Astrocyte (in vitro differentiated cells and primary cell): ENCODE measurements around the gene KLK5. TPM values are rescaled to one million over a fixed set of nuclear protein-coding genes. Genes with fewer than 3 reads are reported as not detected.

ENCODE experiments used
- DNase-seq: peaks from one replicate; pipeline ENCODE4 v3.0.0-alpha.2; 2010; ENCODE audit warnings: low read depth
- FAIRE-seq: peaks from 2 replicates; lab custom pipeline; 2011; peaks lifted over from hg19 to GRCh38; lab: Jason Lieb, UNC
- H2AFZ ChIP-seq: 2 replicates; pipeline ENCODE4 v1.6.0; 2012; ENCODE audit warnings: low read depth, low read length, inconsistent platforms
- H3K27ac ChIP-seq: 2 replicates; pipeline ENCODE4 v1.5.1; 2011; ENCODE audit warnings: low read depth, low read length, inconsistent platforms
- H3K27me3 ChIP-seq: 2 replicates; pipeline ENCODE4 v1.6.0; 2011; ENCODE audit warnings: low read length, inconsistent platforms; ENCODE audit not compliant: insufficient read depth
- H3K36me3 ChIP-seq: 2 replicates; pipeline ENCODE4 v1.5.1; 2011; ENCODE audit warnings: low read length, inconsistent platforms; ENCODE audit not compliant: insufficient read depth
- H3K4me1 ChIP-seq: 2 replicates; pipeline ENCODE4 v1.5.1; 2011; ENCODE audit warnings: low read length, inconsistent platforms; ENCODE audit not compliant: insufficient read depth
- H3K4me2 ChIP-seq: 2 replicates; pipeline ENCODE4 v1.6.0; 2012; ENCODE audit warnings: low read length, inconsistent platforms
- H3K4me3 ChIP-seq: 2 replicates; pipeline ENCODE4 v1.5.1; 2011; ENCODE audit warnings: low read depth, mild to moderate bottlenecking, low read length, inconsistent platforms; ENCODE audit not compliant: insufficient read depth
- H3K79me2 ChIP-seq: 2 replicates; pipeline ENCODE4 v1.6.0; 2012; ENCODE audit warnings: mild to moderate bottlenecking, low read length, inconsistent platforms; ENCODE audit not compliant: insufficient read depth
- H3K9ac ChIP-seq: 2 replicates; pipeline ENCODE4 v1.6.0; 2012; ENCODE audit warnings: mild to moderate bottlenecking, low read length, inconsistent platforms
- H3K9me3 ChIP-seq: 2 replicates; pipeline ENCODE4 v1.5.1; 2012; ENCODE audit warnings: low read depth, mild to moderate bottlenecking, low read length, inconsistent platforms; ENCODE audit not compliant: insufficient read depth
- H4K20me1 ChIP-seq: 2 replicates; pipeline ENCODE4 v1.6.0; 2012; ENCODE audit warnings: low read length, inconsistent platforms; ENCODE audit not compliant: insufficient read depth
- H3K27ac Mint-ChIP-seq: one replicate; pipeline ENCODE4 v1.8.0; 2021; ENCODE audit warnings: mild to moderate bottlenecking, mixed read lengths; ENCODE audit not compliant: unreplicated experiment
- H3K27me3 Mint-ChIP-seq: one replicate; pipeline ENCODE4 v1.8.0; 2021; ENCODE audit warnings: low read depth, mixed read lengths; ENCODE audit not compliant: unreplicated experiment
- H3K36me3 Mint-ChIP-seq: one replicate; pipeline ENCODE4 v1.8.0; 2021; ENCODE audit warnings: low read depth, mixed read lengths; ENCODE audit not compliant: unreplicated experiment
- H3K4me1 Mint-ChIP-seq: one replicate; pipeline ENCODE4 v1.8.0; 2021; ENCODE audit warnings: low read depth, mixed read lengths; ENCODE audit not compliant: unreplicated experiment
- H3K4me3 Mint-ChIP-seq: one replicate; pipeline ENCODE4 v1.8.0; 2021; ENCODE audit warnings: mild to moderate bottlenecking, moderate library complexity, mixed read lengths; ENCODE audit not compliant: unreplicated experiment
- H3K9me3 Mint-ChIP-seq: one replicate; pipeline ENCODE4 v1.8.0; 2021; ENCODE audit warnings: mild to moderate bottlenecking, mixed read lengths; ENCODE audit not compliant: unreplicated experiment
- CTCF ChIP-seq: IDR thresholded peaks from 2 replicates; pipeline ENCODE4 v1.5.1; 2011; ENCODE audit warnings: low read depth, mild to moderate bottlenecking, inconsistent platforms, low read length, moderate library complexity; ENCODE audit not compliant: insufficient read depth
- EZH2 ChIP-seq: IDR thresholded peaks from 2 replicates; pipeline ENCODE4 v1.6.1; 2012; ENCODE audit warnings: mild to moderate bottlenecking, low read length, inconsistent platforms; ENCODE audit not compliant: insufficient read depth
- total RNA-seq: library from RNA; stranded (reverse); gene quantifications from 2 replicates; pipeline ENCODE4 v1.2.1, GENCODE V29; 2021

KLK5 gene
- total RNA-seq, 1 donor from 2014 or later: not detected

DNA sequence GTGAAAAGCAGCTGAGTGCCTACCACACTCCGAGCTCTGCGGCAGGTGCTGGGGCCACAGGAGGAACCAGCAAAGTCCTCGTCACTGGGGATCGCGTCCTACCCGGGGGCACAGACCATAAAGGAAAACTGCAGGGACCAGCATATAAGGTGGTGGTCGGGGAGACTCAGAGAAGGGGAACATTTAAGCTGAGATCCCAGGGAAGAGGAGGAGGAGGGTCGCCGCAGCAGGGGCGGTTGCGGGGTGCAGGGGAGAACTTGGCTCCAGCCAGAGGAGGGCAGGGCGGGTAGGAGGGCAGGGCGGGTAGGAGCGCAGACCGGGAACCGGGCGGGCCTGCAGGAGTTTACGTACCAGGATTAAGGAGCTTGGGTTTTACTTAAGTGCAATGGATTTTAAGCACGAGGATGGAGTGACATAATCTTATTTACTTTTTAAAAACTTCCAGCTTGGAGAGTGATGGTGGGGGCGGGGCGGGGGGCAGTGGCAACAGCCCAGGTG lies 40.7 kb downstream of the KLK5 start:
- Histone ChIP-seq H3K79me2 (no peaks in the 10 kb centered on the region), H3K27ac (no peak overlapping the region), H3K9me3 (no peaks in the 10 kb centered on the region), H2AFZ (no peak overlapping the region), H3K27me3 (peaks cover 4% of the 10 kb centered on the region), H4K20me1 (no peaks in the 10 kb centered on the region), H3K4me2 (no peak overlapping the region), H3K9ac (no peak overlapping the region), H3K36me3 (no peaks in the 10 kb centered on the region), H3K4me1 (no peaks in the 10 kb centered on the region), H3K4me3 (no peak overlapping the region)
- DNase-seq (no peak), FAIRE-seq (no peak)
- H3K4me1 Mint-ChIP-seq: no peaks in the 10 kb centered on the region
- H3K27me3 Mint-ChIP-seq: peaks cover 56% of the 10 kb centered on the region
- no peak for TF ChIP-seq CTCF
- TF ChIP-seq EZH2: no peak
- peaks cover 3% of the 10 kb centered on the region for H3K9me3 Mint-ChIP-seq
- no peak overlapping the region for H3K4me3 Mint-ChIP-seq
- no peaks in the 10 kb centered on the region for H3K36me3 Mint-ChIP-seq
- no peak overlapping the region for H3K27ac Mint-ChIP-seq

- Histone ChIP-seq H4K20me1 (no peaks in the 10 kb centered on the region), H3K79me2 (no peaks in the 10 kb centered on the region), H3K27ac (no peak within 1 kb of the TSS), H3K9me3 (no peaks in the 10 kb centered on the region), H3K36me3 (no peaks in the 10 kb centered on the region), H3K27me3 (peaks cover 5% of the 10 kb centered on the region), H3K4me2 (no peak within 1 kb of the TSS), H3K9ac (no peak within 1 kb of the TSS), H3K4me3 (no peak within 1 kb of the TSS), H3K4me1 (no peaks in the 10 kb centered on the region), H2AFZ (no peak within 1 kb of the TSS)
- no peak for TF ChIP-seq CTCF
- TF ChIP-seq EZH2: no peak
- peaks cover 55% of the 10 kb centered on the region for H3K27me3 Mint-ChIP-seq
- H3K4me1 Mint-ChIP-seq: no peaks in the 10 kb centered on the region
- FAIRE-seq (no peak), DNase-seq (no peak)
- no peak within 1 kb of the TSS for H3K27ac Mint-ChIP-seq
- H3K4me3 Mint-ChIP-seq: no peak within 1 kb of the TSS
- no peaks in the 10 kb centered on the region for H3K36me3 Mint-ChIP-seq
- H3K9me3 Mint-ChIP-seq: peaks cover 3% of the 10 kb centered on the region
Observed at GRCh38 chr19:50911206-50912101, 41.4 kb downstream of the KLK5 start, which contains the start of gene KLK4. Gene KLK4, minus strand, starts transcription at chr19:50911395. Its CDS starts 657 bp downstream, at chr19:50910738.

DNA sequence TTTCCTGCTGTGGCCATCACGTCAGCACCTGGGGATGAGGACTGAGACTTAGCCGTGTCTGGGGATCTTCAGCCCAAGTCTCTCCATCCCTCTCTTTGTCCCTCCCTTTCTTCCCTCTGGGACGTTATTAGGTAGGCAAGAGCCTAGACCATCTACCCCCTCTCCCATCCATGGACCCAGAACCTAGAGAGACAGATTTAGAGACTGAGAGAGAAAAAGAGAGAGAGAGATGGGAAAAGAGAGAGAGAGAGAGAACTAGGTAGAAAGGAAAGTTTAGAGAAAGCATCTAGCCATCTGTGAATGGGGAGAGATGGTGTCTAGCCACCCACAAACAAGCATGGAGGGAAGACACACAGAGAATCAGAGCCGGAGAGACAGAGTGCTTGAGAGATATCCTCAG lies 42.1 kb downstream of the KLK5 start:
- no peaks in the 10 kb centered on the region for H3K4me1 ChIP-seq
- TF ChIP-seq CTCF (no peak), EZH2 (no peak)
- Mint-ChIP-seq H3K4me1 (no peaks in the 10 kb centered on the region), H3K36me3 (no peaks in the 10 kb centered on the region), H3K9me3 (peaks cover 3% of the 10 kb centered on the region), H3K27ac (no peak overlapping the region), H3K27me3 (peaks cover 57% of the 10 kb centered on the region), H3K4me3 (no peak overlapping the region)
- no peaks in the 10 kb centered on the region for H4K20me1 ChIP-seq
- no peak overlapping the region for H3K9ac ChIP-seq
- H2AFZ ChIP-seq: no peak overlapping the region
- no peak overlapping the region for H3K27ac ChIP-seq
- no peak overlapping the region for H3K4me3 ChIP-seq
- no peaks in the 10 kb centered on the region for H3K36me3 ChIP-seq
- no peak overlapping the region for H3K4me2 ChIP-seq
- H3K9me3 ChIP-seq: no peaks in the 10 kb centered on the region
- FAIRE-seq: no peak
- H3K27me3 ChIP-seq: peaks cover 5% of the 10 kb centered on the region
- no peak for DNase-seq
- no peaks in the 10 kb centered on the region for H3K79me2 ChIP-seq
